B cell (primary cell): ENCODE measurements around the gene KBTBD12. TPM values are rescaled to one million over a fixed set of nuclear protein-coding genes. Genes with fewer than 3 reads are reported as not detected.

Experiments
- ATAC-seq: fragments of 200-7000 bp; cut with Tn5 transposase; one replicate; pipeline ENCODE4 v1.10.0; 2021; ENCODE audit warnings: low read depth, mild to moderate bottlenecking, moderate number of reproducible peaks, moderate library complexity
- CTCF ChIA-PET: fragments of 350-600 bp; sonication (Branson Sonifier 250); formaldehyde crosslinking; loops from one replicate; lab custom pipeline; 2021; ENCODE audit warnings: antibody characterized with exemption, inconsistent platforms; lab: Charles Lee
- POLR2A ChIA-PET: fragments of 350-600 bp; sonication (Branson Sonifier 250); formaldehyde crosslinking; loops from one replicate; lab custom pipeline; 2021; ENCODE audit warnings: antibody characterized with exemption; lab: Charles Lee
- DNase-seq: peaks from one replicate; pipeline ENCODE4 v3.0.0; 2013
- H2AFZ ChIP-seq: 2 replicates; pipeline ENCODE4 v1.6.1; 2012; ENCODE audit warnings: mild to moderate bottlenecking, low read depth, low read length; ENCODE audit not compliant: insufficient read depth, poor library complexity, severe bottlenecking
- H3K27ac ChIP-seq, 2 donors: 1 replicate in 1 of 2; 2 replicates in 1 of 2; pipeline ENCODE4 v1.5.1; 2012 to 2013; ENCODE audit warnings: low read length in 2 of 2, mild to moderate bottlenecking in 2 of 2, moderate library complexity in 1 of 2
- H3K27me3 ChIP-seq, 4 experiments: fragments of 200-600 bp in 1 of 4; sonication (generic) in 1 of 4; replicated peaks in 1 of 4; 1 replicate in 2 of 4; 2 replicates in 2 of 4; pipeline versions ENCODE4 v1.6.1 to v1.7.0; 2013 to 2016; ENCODE audit warnings: low read length in 3 of 4, mild to moderate bottlenecking in 2 of 4, mixed read lengths in 1 of 4, moderate library complexity in 1 of 4; ENCODE audit not compliant: insufficient read depth in 4 of 4, control insufficient read depth in 3 of 4; ENCODE audit errors: control extremely low read depth in 1 of 4
- H3K36me3 ChIP-seq, 2 experiments: replicated peaks in 1 of 2; 1 replicate in 1 of 2; 2 replicates in 1 of 2; pipeline versions ENCODE4 v1.6.1 to v1.7.1; 2013; ENCODE audit warnings: low read length in 1 of 2; ENCODE audit not compliant: insufficient read depth in 2 of 2, control insufficient read depth in 1 of 2; ENCODE audit errors: control extremely low read depth in 1 of 2, extremely low read depth in 1 of 2
- H3K4me1 ChIP-seq, 2 donors: fragments of 200-600 bp in 1 of 2; sonication (generic) in 1 of 2; 1 replicate in 1 of 2; 2 replicates in 1 of 2; pipeline versions ENCODE4 v1.5.1 to v1.6.1; 2013 to 2017; ENCODE audit warnings: low read length in 2 of 2; ENCODE audit not compliant: control insufficient read depth in 2 of 2, insufficient read depth in 2 of 2
- H3K4me2 ChIP-seq: replicated peaks from 2 replicates; pipeline ENCODE3; 2012; ENCODE audit warnings: mild to moderate bottlenecking, low read depth, low read length; ENCODE audit not compliant: poor library complexity, severe bottlenecking
- H3K4me3 ChIP-seq, 5 experiments: fragments of 200-600 bp in 1 of 5; sonication (generic) in 1 of 5; 1 replicate in 3 of 5; 2 replicates in 2 of 5; pipeline versions ENCODE4 v1.5.1 to v1.7.0; 2011 to 2016; ENCODE audit warnings: low read length in 4 of 5, mild to moderate bottlenecking in 4 of 5, low read depth in 2 of 5, control low read depth in 1 of 5, moderate library complexity in 1 of 5; ENCODE audit not compliant: insufficient read depth in 1 of 5; ENCODE audit errors: control extremely low read depth in 1 of 5, extremely low read depth in 1 of 5
- H3K79me2 ChIP-seq: fragments of 200-600 bp; sonication (generic); one replicate; pipeline ENCODE4 v1.6.0; 2016; ENCODE audit warnings: low read length; ENCODE audit not compliant: control insufficient read depth, insufficient read depth
- H3K9ac ChIP-seq: fragments of 200-600 bp; sonication (generic); 2 replicates; pipeline ENCODE4 v1.6.1; 2017; ENCODE audit warnings: mild to moderate bottlenecking, low read length, moderate library complexity
- H3K9me3 ChIP-seq, 3 donors: one replicate each; pipeline versions ENCODE4 v1.6.1 to v1.7.1; 2013; ENCODE audit warnings: low read length in 2 of 3; ENCODE audit not compliant: control insufficient read depth in 2 of 3, insufficient read depth in 1 of 3; ENCODE audit errors: control extremely low read depth in 1 of 3
- H4K20me1 ChIP-seq: 2 replicates; pipeline ENCODE4 v1.6.0; 2012; ENCODE audit warnings: mild to moderate bottlenecking, low read length; ENCODE audit not compliant: insufficient read depth, control insufficient read depth, poor library complexity, severe bottlenecking
- H3K27ac Mint-ChIP-seq: one replicate; pipeline ENCODE4 v1.8.0; 2021; ENCODE audit warnings: mixed read lengths
- H3K27me3 Mint-ChIP-seq: one replicate; pipeline ENCODE4 v1.8.0; 2021; ENCODE audit warnings: mixed read lengths
- H3K4me1 Mint-ChIP-seq: one replicate; pipeline ENCODE4 v1.8.0; 2021; ENCODE audit warnings: mixed read lengths
- H3K4me3 Mint-ChIP-seq: one replicate; pipeline ENCODE4 v1.8.0; 2021; ENCODE audit warnings: mixed read lengths
- H3K9me3 Mint-ChIP-seq: one replicate; pipeline ENCODE4 v1.8.0; 2022; ENCODE audit warnings: mixed read lengths; ENCODE audit not compliant: insufficient read depth
- CTCF ChIP-seq: fragments of 200-600 bp; IDR thresholded peaks from one replicate; pipeline ENCODE4 v1.8.0; 2022; ENCODE audit warnings: antibody characterized with exemption, mild to moderate bottlenecking
- EZH2 ChIP-seq: IDR thresholded peaks from 2 replicates; pipeline ENCODE4 v1.6.1; 2012; ENCODE audit warnings: borderline replicate concordance, low read depth, mild to moderate bottlenecking, moderate library complexity, low read length; ENCODE audit not compliant: insufficient read depth, poor library complexity, severe bottlenecking
- WGBS: methylation state at CpG from one replicate; pipeline ENCODE4 v1.1.5; 2013; ENCODE audit warnings: missing lambda C conversion rate; ENCODE audit not compliant: insufficient coverage; 5-methylcytosine and 5-hydroxymethylcytosine counted together
- intact Hi-C: fragments of 100-400 bp; cut with micrococcal nuclease; formaldehyde crosslinking; loops from one replicate; pipeline ENCODE4 v1.10.0; 2022
- polyA plus RNA-seq: library from polyadenylated mRNA; depleted of rRNA; stranded (reverse); fragments of >200 nt; gene quantifications from 2 replicates; pipeline ENCODE4 v1.2.3, GENCODE V29; 2012
- total RNA-seq, 2 donors: library from RNA; stranded (reverse); fragments of 120-200 nt in 1 of 2; gene quantifications; 1 replicate in 1 of 2; 2 replicates in 1 of 2; pipeline versions ENCODE4 v1.2.3 to v1.2.4, GENCODE V29; 2013 to 2022

The KBTBD12 gene
- total and polyA plus RNA-seq, 2 donors (not counting 1 experiment from before 2014, with no cell fraction given) = 0.22 TPM; not detected in 1

DNA sequence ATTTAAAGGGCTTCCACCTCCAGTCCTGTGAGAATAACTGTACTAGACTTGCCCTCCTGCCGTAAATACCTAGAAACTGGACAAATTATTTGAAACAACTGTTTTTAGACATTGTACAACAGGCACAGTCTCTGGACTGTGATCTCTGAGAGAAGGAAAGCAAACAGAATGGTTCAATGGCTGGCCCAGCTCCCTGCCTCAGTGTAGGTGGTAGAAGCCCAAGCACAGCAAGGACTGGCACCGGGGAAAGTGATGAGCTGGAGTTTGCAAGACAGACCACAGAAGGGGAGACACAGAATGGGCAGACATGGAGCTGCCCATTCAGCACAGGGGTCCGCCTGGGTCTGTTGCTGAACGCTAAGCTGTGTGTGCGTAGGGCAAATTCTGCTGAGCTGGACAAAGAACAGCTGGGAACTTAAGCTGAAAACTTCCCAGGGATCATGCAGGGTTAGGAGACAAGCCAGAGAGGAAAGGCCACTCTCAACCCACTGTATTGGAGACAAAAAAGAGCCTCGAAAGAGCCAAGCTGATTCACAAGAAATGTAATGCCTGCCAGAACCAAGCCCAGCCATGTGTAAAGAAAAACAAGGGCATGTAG lies 84.6 kb downstream of the KBTBD12 start:
- Mint-ChIP-seq H3K27me3 (peaks cover 3% of the 10 kb centered on the region), H3K4me1 (no peaks in the 10 kb centered on the region), H3K27ac (no peak overlapping the region), H3K4me3 (no peak overlapping the region), H3K9me3 (no peaks in the 10 kb centered on the region)
- 97% methylated on average over 5 of the region's 6 CpGs for WGBS
- no peaks in the 10 kb centered on the region for H3K36me3 ChIP-seq
- H4K20me1 ChIP-seq = no peaks in the 10 kb centered on the region
- ATAC-seq = no peak
- no peak overlapping the region for H3K27ac ChIP-seq
- DNase-seq = no peak
- CTCF ChIA-PET = no interaction called here
- H3K4me3 ChIP-seq = no peak overlapping the region
- no peak for TF ChIP-seq EZH2
- TF ChIP-seq CTCF = no peak
- POLR2A ChIA-PET = no interaction called here
- no peaks in the 10 kb centered on the region for H3K4me1 ChIP-seq
- H2AFZ ChIP-seq = no peak overlapping the region
- no peak overlapping the region for H3K9ac ChIP-seq
- H3K4me2 ChIP-seq = no peak overlapping the region
- no peaks in the 10 kb centered on the region for H3K79me2 ChIP-seq
- no peaks in the 10 kb centered on the region for H3K9me3 ChIP-seq
- H3K27me3 ChIP-seq = peaks cover 0 to 8% (median 1%) of the 10 kb centered on the region in 4 experiments
- intact Hi-C loops = no loop called here

- no peaks in the 10 kb centered on the region for H3K4me1 Mint-ChIP-seq
- CTCF ChIA-PET = no interaction called here
These were observed 86.5 kb downstream of the KBTBD12 start for GRCh38 chr3:128001576-128001975.

More at GRCh38 chr3:128001576-128001975, 86.5 kb downstream of the KBTBD12 start:
- Histone ChIP-seq H3K9me3 (peaks cover 0 to under 1% (median 0%) of the 10 kb centered on the region in 3 donors), H3K79me2 (no peaks in the 10 kb centered on the region), H4K20me1 (no peaks in the 10 kb centered on the region), H3K9ac (no peak overlapping the region), H3K36me3 (no peaks in the 10 kb centered on the region), H3K4me2 (no peak overlapping the region), H3K4me1 (no peaks in the 10 kb centered on the region), H3K4me3 (no peak overlapping the region), H2AFZ (no peak overlapping the region), H3K27ac (no peak overlapping the region), H3K27me3 (peaks cover 0 to 8% (median 3%) of the 10 kb centered on the region in 4 experiments)
- 62% methylated on average over 3 of the region's 3 CpGs for WGBS
- no peak for ATAC-seq
- POLR2A ChIA-PET = no interaction called here
- no peak for DNase-seq
- Mint-ChIP-seq H3K9me3 (no peaks in the 10 kb centered on the region), H3K4me3 (no peak overlapping the region), H3K27ac (no peak overlapping the region), H3K27me3 (peaks cover 3% of the 10 kb centered on the region)
- intact Hi-C loops = no loop called here
- TF ChIP-seq EZH2 (no peak), CTCF (no peak)
